Measurements from ENCODE around the gene GH2. TPM values are rescaled to one million over a fixed set of nuclear protein-coding genes. Genes with fewer than 3 reads are reported as not detected.
"Not testable (repeated sequence)": the region's sequence is repeated elsewhere in the genome, so short reads cannot be mapped to it uniquely, and the experiment has no call there.

Gene GH2
- total RNA-seq, 4 donors from 2014 or later, result not detected

DNA sequence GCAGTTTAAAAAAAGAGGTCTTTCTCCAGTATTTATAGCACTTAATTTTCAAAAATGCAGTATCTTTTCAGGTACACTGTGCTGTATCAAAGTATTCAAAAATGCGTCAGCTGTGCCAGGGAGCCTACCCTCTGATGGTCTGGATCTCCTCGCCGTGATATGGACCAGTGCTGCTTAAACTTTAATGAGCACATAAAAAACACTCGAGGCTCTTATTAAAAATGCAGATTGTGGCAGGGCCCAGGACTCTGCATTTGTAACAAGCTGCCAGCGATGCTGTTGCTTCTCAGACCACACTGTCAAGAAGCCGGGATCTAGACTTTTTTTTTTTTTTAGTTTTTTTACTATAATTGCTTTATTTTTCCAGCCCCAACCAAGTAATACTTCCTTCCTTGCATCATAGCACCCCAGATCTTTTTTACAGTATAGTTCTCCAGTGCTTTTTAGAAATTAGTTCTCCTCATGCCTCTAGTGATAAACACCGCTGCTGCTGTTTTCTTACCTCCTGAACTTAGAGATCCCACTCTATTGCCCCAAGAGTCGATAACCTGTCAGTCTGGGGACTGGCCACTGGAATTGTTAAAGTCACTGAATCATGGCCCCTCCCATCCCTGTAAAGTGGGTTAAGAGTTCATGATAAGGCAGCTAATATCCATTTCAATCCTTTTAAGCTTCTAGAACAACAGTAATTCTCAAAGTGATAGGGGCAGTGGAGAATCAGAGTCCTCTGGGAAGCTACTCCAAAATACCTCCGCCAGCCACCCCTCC lies 37.6 kb downstream of the GH2 start:
- intact Hi-C loops (cut with DNase I; ENCODE audit: low total_unique reads), result loop anchor here (1.0 to 10.0 kb wide), 7 partner anchors 17 to 1779 kb away; partner anchors contain the start of genes CCDC47, CEP95, DDX5 and FTSJ3
- in situ Hi-C loops (cut with MboI; ENCODE audit: low sequenced_read_pairs in 4 of 4), result loop anchor here in 2 of 4 donors (25.0 kb wide), 2 partner anchors 407 to 668 kb away; partner anchors contain the start of genes CEP95 (in 1 of the 2), CYB561 (in 1 of the 2) and DDX5 (in 1 of the 2)
- ATAC-seq (no peak), DNase-seq (no peak)
- no peak for TF ChIP-seq POLR2A (IDR thresholded peaks at IDR 0.05)
- TF ChIP-seq, protein P1, sequence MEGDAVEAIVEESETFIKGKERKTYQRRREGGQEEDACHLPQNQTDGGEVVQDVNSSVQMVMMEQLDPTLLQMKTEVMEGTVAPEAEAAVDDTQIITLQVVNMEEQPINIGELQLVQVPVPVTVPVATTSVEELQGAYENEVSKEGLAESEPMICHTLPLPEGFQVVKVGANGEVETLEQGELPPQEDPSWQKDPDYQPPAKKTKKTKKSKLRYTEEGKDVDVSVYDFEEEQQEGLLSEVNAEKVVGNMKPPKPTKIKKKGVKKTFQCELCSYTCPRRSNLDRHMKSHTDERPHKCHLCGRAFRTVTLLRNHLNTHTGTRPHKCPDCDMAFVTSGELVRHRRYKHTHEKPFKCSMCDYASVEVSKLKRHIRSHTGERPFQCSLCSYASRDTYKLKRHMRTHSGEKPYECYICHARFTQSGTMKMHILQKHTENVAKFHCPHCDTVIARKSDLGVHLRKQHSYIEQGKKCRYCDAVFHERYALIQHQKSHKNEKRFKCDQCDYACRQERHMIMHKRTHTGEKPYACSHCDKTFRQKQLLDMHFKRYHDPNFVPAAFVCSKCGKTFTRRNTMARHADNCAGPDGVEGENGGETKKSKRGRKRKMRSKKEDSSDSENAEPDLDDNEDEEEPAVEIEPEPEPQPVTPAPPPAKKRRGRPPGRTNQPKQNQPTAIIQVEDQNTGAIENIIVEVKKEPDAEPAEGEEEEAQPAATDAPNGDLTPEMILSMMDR (IDR thresholded peaks at IDR 0.05 in 4 of 5, conservative IDR thresholded peaks at IDR 0.05 in 1 of 5), result no peak
- Histone ChIP-seq H3K36me3 (no peaks in the 10 kb centered on the region), H3K4me1 (peaks cover 30 to 37% of the 10 kb centered on the region in 2 donors), H3K27ac (peak overlapping the region; percentile 96 to 99 (median 96)), H3K27me3 (no peaks in the 10 kb centered on the region), H3K4me3 (peak overlapping the region; percentile 63 to 94 (median 76)), H3K9me3 (no peaks in the 10 kb centered on the region)

DNA sequence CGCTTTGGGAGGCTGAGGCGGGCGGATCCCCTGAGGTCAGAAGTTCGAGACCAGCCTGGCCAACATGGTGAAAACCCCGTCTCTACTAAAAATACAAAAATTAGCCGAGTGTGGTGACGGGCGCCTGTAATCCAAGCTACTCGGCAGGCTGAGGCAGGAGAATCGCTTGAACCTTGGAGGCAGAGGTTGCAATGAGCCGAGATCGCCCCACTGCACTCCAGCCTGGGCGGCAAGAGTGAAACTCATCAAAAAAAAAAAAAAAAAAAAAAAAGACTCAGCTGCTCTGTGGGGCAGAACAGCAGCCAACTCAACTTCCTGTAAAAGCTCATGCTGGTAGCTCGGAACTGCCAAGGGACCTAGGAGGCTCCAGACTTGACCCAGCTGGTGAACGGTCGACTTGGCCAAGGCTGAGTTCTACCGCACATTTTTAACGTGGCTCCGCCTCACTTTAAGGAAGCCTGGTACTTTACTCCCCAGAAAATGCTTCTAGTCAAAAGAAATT lies 38.3 kb downstream of the GH2 start:
- in situ Hi-C loops (cut with MboI; ENCODE audit: low sequenced_read_pairs in 4 of 4), result loop anchor here in 2 of 4 donors (25.0 kb wide), 2 partner anchors 406 to 669 kb away; partner anchors contain the start of genes CEP95 (in 1 of the 2), CYB561 (in 1 of the 2) and DDX5 (in 1 of the 2)
- Histone ChIP-seq H3K4me3 (peak overlapping the region; percentile 63 to 94 (median 76)), H3K27ac (peak overlapping the region; percentile 96 to 99 (median 96)), H3K4me1 (peaks cover 36 to 39% of the 10 kb centered on the region in 2 donors)
- not testable (repeated sequence) for H3K9me3 ChIP-seq, H3K27me3 ChIP-seq, DNase-seq, H3K36me3 ChIP-seq, ATAC-seq
- intact Hi-C loops (cut with DNase I; ENCODE audit: low total_unique reads), result loop anchor here (1.0 to 10.0 kb wide), 7 partner anchors 16 to 1779 kb away; partner anchors contain the start of genes CCDC47, CEP95, DDX5 and FTSJ3

DNA sequence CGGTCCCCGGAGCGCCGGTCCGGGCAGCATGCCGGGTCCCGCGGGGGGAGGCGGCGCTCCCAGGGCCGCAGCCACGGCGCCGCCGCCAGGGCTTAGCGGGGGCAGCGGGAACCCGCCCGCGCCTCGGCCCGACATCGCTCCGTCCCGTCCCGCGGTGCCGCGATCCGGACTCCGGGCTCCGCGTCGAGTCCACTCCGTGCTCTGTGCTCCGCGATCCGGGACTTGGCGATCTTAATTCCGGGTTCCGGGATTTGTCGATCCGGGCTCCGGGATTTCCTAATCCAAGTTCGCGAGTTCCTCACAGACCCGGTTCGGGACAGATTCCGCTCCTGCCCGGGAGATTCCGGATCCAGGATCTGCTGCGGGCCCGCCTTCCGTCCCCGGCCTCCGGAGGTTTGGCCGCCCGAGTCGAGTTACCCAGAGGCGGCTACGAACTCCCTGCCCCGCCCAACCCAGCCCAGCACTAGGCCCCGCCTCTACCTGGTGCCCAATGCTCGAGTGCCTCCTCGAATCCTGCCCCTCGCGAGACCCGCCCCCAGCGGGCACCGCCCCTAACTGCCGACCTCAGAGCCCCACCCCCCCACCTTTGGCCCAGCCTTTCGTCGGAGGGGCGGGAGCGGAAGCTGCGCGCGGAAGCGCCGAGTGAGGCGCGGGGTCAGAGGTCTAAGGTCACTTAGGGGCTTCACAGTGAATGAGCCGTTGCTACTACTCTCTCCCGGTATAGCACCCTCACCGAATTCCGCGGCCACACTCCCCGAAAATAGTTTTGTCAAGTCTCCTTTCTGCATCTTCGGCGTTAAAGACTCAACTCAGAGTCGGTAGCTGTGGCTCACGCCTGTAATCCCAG lies 39.0 kb downstream of the GH2 start, which contains the start of gene SMARCD2:
SMARCD2 (minus strand) TSS at position 146 of the 847 bp plus-strand sequence; CDS start at position 135, 11 bp downstream.
- H3K4me1 ChIP-seq, result peaks cover 42 to 45% of the 10 kb centered on the region in 2 donors
- DNase-seq, result peak; percentile 99
- no peaks in the 10 kb centered on the region for H3K27me3 ChIP-seq
- H3K36me3 ChIP-seq, result no peaks in the 10 kb centered on the region
- intact Hi-C loops (cut with DNase I; ENCODE audit: low total_unique reads), result loop anchor here (1.0 to 10.0 kb wide), 7 partner anchors 15 to 1778 kb away; partner anchors contain the start of genes CCDC47, CEP95, DDX5 and FTSJ3
- TF ChIP-seq POLR2A (IDR thresholded peaks at IDR 0.05), result peak; percentile 80 to 82
- TF ChIP-seq, protein P1 (IDR thresholded peaks at IDR 0.05 in 4 of 5, conservative IDR thresholded peaks at IDR 0.05 in 1 of 5), result peak in 3 of 5 experiments; percentile 23 to 54 (median 47)
- peak; percentile 67 to 68 for ATAC-seq
- in situ Hi-C loops (cut with MboI; ENCODE audit: low sequenced_read_pairs in 4 of 4), result loop anchor here in 2 of 4 donors (25.0 kb wide), 2 partner anchors 405 to 670 kb away; partner anchors contain the start of genes CEP95 (in 1 of the 2), CYB561 (in 1 of the 2) and DDX5 (in 1 of the 2)
- H3K27ac ChIP-seq, result peak within 1 kb of the TSS; percentile 96 to 99 (median 96)
- H3K4me3 ChIP-seq, result peak within 1 kb of the TSS; percentile 77 to 96 (median 91)
- H3K9me3 ChIP-seq, result no peaks in the 10 kb centered on the region

DNA sequence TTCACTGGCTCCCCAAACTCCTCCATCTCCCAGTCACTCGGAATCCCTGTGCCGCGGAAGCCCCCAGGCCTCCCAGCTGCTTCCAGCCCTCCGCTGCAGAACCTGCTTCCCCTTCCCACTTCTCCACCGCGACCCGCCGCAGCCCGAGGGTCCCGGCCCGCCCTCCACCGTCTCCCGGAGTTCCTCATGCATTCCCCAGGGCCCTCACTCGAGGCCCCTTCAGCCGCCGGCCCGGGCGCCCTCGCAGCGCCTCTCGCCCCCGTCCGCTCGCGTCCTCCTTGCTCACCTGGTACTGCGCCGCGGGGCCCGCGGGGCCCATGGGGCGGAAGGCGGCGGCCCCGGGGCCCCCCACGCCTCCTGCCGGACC lies 39.6 kb downstream of the GH2 start:
- in situ Hi-C loops (cut with MboI; ENCODE audit: low sequenced_read_pairs in 4 of 4), result loop anchor here in 2 of 4 donors (25.0 kb wide), 2 partner anchors 405 to 670 kb away; partner anchors contain the start of genes CEP95 (in 1 of the 2), CYB561 (in 1 of the 2) and DDX5 (in 1 of the 2)
- peak; percentile 3 to 5 for ATAC-seq
- DNase-seq, result no peak
- Histone ChIP-seq H3K4me3 (peak overlapping the region; percentile 77 to 96 (median 91)), H3K36me3 (no peaks in the 10 kb centered on the region), H3K27me3 (no peaks in the 10 kb centered on the region), H3K4me1 (peaks cover 49 to 51% of the 10 kb centered on the region in 2 donors), H3K27ac (peak overlapping the region; percentile 96 to 99 (median 96)), H3K9me3 (no peaks in the 10 kb centered on the region)
- no peak for TF ChIP-seq POLR2A (IDR thresholded peaks at IDR 0.05)
- TF ChIP-seq, protein P1 (IDR thresholded peaks at IDR 0.05 in 4 of 5, conservative IDR thresholded peaks at IDR 0.05 in 1 of 5), result no peak
- intact Hi-C loops (cut with DNase I; ENCODE audit: low total_unique reads), result loop anchor here (2.0 to 10.0 kb wide), 5 partner anchors 101 to 1777 kb away; partner anchors contain the start of genes CEP95, DDX5, MAP3K3 and MED13
